Measurements from ENCODE around the gene SEPHS1. TPM values are rescaled to one million over a fixed set of nuclear protein-coding genes. Genes with fewer than 3 reads are reported as not detected.
"Not testable (repeated sequence)": the region's sequence is repeated elsewhere in the genome, so short reads cannot be mapped to it uniquely, and the experiment has no call there.

SEPHS1 gene
- total and polyA plus RNA-seq, 11 donors: 14.6 to 36.7 (median 31.1) TPM

GRCh38 chr10:13386021-13386420 is 37.9 kb upstream of the SEPHS1 start:
- WGBS, 4 donors: 88 to 95% (median 93%) methylated on average over 7 of the region's 7 CpGs
- Histone ChIP-seq H3K27ac (no peak overlapping the region), H3K4me3 (no peak overlapping the region), H3K36me3 (no peaks in the 10 kb centered on the region), H3K4me1 (peaks cover 0 to 13% (median 6%) of the 10 kb centered on the region in 12 donors), H3K9me3 (no peaks in the 10 kb centered on the region), H3K27me3 (peaks cover 0 to 42% (median 20%) of the 10 kb centered on the region in 9 donors)
- ATAC-seq: no peak
- DNase-seq: no peak
- no peak for TF ChIP-seq POLR2A (IDR thresholded peaks at IDR 0.05)
- no peak for TF ChIP-seq CTCF (IDR thresholded peaks at IDR 0.05)
- intact Hi-C loops (cut with DNase I): no loop called here

DNA sequence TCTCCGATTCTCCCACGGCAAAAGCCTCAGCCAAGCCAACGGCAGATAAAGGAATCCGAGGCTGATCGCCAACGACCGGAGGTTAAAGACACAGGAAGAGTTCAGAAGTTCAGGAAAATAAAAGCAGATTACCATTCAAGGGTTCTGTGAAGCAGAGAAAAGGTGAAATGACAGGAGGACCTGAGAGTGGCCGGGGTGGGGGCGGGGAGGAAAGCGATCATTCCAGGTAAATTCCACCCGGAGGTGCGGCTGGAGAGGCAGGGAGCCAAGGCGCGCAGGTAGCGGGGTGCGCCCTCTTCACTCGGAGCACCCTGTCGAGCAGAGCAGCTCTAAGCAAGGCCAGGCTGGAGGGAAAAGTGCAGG is 35.3 kb upstream of the SEPHS1 start:
- H3K36me3 ChIP-seq: no peaks in the 10 kb centered on the region
- H3K27ac ChIP-seq: no peak overlapping the region
- H3K4me1 ChIP-seq: peaks cover 0 to 13% (median 6%) of the 10 kb centered on the region in 12 donors
- 9 to 15% (median 12%) methylated on average over 18 of the region's 18 CpGs for WGBS, 4 donors
- ATAC-seq (no peak), DNase-seq (no peak)
- peak overlapping the region in 9 of 12 donors; percentile 5 to 47 (median 24) for H3K4me3 ChIP-seq
- intact Hi-C loops (cut with DNase I): no loop called here
- H3K9me3 ChIP-seq: no peaks in the 10 kb centered on the region
- TF ChIP-seq CTCF (IDR thresholded peaks at IDR 0.05) (no peak), POLR2A (IDR thresholded peaks at IDR 0.05) (no peak)
- H3K27me3 ChIP-seq: peaks cover 0 to 48% (median 20%) of the 10 kb centered on the region in 9 donors

DNA sequence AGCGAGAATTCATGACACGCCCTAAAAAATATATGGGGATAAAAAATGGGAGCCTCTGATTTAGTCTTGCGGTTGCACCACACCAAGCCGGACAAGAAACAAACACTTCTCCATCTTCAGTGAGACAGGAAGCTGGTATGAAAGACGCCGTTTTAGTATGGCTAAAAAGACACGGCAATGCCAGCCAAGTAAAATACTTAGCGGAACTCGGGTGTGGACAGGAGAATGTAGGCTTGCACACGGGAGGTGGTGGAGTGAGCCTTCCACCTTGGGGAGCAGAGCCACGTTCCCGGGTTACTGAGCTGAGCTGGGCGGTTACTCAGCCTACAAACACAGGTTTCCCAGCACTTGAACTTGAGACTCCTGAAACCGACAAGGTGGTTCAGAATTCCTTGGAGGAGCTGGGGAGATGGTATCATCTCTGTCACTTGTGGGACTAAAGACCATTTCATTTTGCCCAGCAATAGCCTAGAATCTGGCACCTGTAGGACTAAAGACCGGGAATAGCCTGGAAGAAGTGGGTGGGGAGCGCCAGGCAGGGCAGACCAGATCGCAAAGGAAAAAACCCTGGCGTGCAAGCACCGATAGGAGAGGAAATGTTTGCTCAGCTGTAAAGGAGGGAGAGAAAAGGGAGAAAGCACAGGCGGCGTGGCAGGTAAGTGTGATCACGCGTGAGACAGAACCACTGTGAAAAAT is 34.8 kb upstream of the SEPHS1 start:
- H3K4me3 ChIP-seq: peak overlapping the region in 9 of 12 donors; percentile 5 to 47 (median 24)
- DNase-seq: no peak
- 26 to 31% (median 29%) methylated on average over 23 of the region's 23 CpGs for WGBS, 4 donors
- no peaks in the 10 kb centered on the region for H3K9me3 ChIP-seq
- TF ChIP-seq CTCF (IDR thresholded peaks at IDR 0.05) (no peak), POLR2A (IDR thresholded peaks at IDR 0.05) (no peak)
- no peak overlapping the region for H3K27ac ChIP-seq
- H3K36me3 ChIP-seq: no peaks in the 10 kb centered on the region
- no peak for ATAC-seq
- H3K27me3 ChIP-seq: peaks cover 0 to 53% (median 20%) of the 10 kb centered on the region in 9 donors
- intact Hi-C loops (cut with DNase I): no loop called here
- peaks cover 0 to 13% (median 6%) of the 10 kb centered on the region in 12 donors for H3K4me1 ChIP-seq

DNA sequence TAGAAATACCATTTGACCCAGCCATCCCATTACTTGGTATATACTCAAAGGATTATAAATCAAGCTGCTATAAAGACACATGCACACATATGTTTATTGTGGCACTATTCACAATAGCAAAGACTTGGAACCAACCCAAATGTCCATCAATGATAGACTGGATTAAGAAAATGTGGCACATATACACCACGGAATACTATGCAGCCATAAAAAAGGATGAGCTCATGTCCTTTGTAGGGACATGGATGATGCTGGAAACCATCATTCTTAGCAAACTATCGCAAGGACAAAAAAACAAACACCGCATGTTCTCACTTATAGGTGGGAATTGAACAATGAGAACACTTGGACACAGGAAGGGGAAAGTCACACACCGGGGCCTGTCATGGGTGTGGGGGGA is 31.0 kb upstream of the SEPHS1 start:
- ATAC-seq, DNase-seq, H3K36me3 ChIP-seq, H3K27ac ChIP-seq, H3K9me3 ChIP-seq, H3K4me3 ChIP-seq: not testable (repeated sequence)
- peaks cover 0 to 47% (median 14%) of the 10 kb centered on the region in 9 donors for H3K27me3 ChIP-seq
- peaks cover 0 to 13% (median 6%) of the 10 kb centered on the region in 12 donors for H3K4me1 ChIP-seq
- intact Hi-C loops (cut with DNase I): loop anchor here in 5 of 10 donors (10.0 kb wide), 4 partner anchors 56 to 206 kb away; partner anchors contain the start of genes BEND7 (in 2 of the 5) and PRPF18 (in 2 of the 5)
- 92 to 99% (median 95%) methylated on average over 4 of the region's 4 CpGs for WGBS, 4 donors
